K562 (cell line): Measurements from ENCODE around the gene IPCEF1. TPM values are rescaled to one million over a fixed set of nuclear protein-coding genes. Genes with fewer than 3 reads are reported as not detected.

Source experiments
- BCL6 ChIP-seq: fragments of 250-450 bp; sonication (Bioruptor Pico); IDR thresholded peaks from 2 replicates; pipeline ENCODE4 v1.4.0; 2020
- HDAC3 ChIP-seq: fragments of 450-650 bp; IDR thresholded peaks from 2 replicates; pipeline ENCODE4 v1.6.1; 2018; ENCODE audit warnings: borderline replicate concordance, mild to moderate bottlenecking, moderate library complexity; ENCODE audit not compliant: partially characterized antibody
- MED1 ChIP-seq: sonication (generic); formaldehyde crosslinking; IDR thresholded peaks from 2 replicates; pipeline ENCODE4 v1.8.1; 2023; ENCODE audit warnings: missing genetic modification reagents, borderline replicate concordance
- polyA plus RNA-seq, 8 experiments: library from polyadenylated mRNA; depleted of rRNA in 4 of 8; stranded (reverse) in 5 of 8; unstranded in 3 of 8; fragments of >200 nt; fragmentation: Nextera tagmentation in 2 of 8; fragmentation: Illumina TruSeq in 1 of 8; extraction: Ambion mirVana in 2 of 8; extraction: Trizol in 1 of 8; gene quantifications; 2 replicates each; pipeline versions ENCODE4 v1.2.1 to v1.2.3, GENCODE V29; 2011 to 2014; ENCODE audit warnings: inconsistent platforms in 1 of 8, missing spikeins in 1 of 8
- total RNA-seq, 7 experiments: library from RNA; depleted of rRNA in 6 of 7; stranded (reverse); fragments of >200 nt in 6 of 7; fragmentation: Illumina TruSeq in 2 of 7; extraction: Trizol in 2 of 7; gene quantifications; 2 replicates each; pipeline versions ENCODE4 v1.2.1 to v1.2.3, GENCODE V29; 2011 to 2021; ENCODE audit warnings: low replicate concordance in 1 of 7
- TF ChIP-seq, protein P1 (sequence below), 2 experiments: fragments of 450-650 bp; formaldehyde crosslinking in 1 of 2; IDR thresholded peaks; 2 replicates each; pipeline versions ENCODE4 v1.4.0 to v1.6.1; 2014 to 2020; ENCODE audit warnings: mild to moderate bottlenecking in 2 of 2, borderline replicate concordance in 1 of 2, low read depth in 1 of 2
- TF ChIP-seq, protein P2 (sequence below): sonication (generic); formaldehyde crosslinking; IDR thresholded peaks from 2 replicates; pipeline ENCODE4 v1.8.1; 2023; ENCODE audit warnings: mild to moderate bottlenecking, missing genetic modification reagents

Gene IPCEF1
- total and polyA plus RNA-seq, 9 of the 15 experiments (the other 6 are each of a cell fraction or from before 2014, with no cell fraction given): 0.14 to 0.18 TPM; not detected in 7

DNA sequence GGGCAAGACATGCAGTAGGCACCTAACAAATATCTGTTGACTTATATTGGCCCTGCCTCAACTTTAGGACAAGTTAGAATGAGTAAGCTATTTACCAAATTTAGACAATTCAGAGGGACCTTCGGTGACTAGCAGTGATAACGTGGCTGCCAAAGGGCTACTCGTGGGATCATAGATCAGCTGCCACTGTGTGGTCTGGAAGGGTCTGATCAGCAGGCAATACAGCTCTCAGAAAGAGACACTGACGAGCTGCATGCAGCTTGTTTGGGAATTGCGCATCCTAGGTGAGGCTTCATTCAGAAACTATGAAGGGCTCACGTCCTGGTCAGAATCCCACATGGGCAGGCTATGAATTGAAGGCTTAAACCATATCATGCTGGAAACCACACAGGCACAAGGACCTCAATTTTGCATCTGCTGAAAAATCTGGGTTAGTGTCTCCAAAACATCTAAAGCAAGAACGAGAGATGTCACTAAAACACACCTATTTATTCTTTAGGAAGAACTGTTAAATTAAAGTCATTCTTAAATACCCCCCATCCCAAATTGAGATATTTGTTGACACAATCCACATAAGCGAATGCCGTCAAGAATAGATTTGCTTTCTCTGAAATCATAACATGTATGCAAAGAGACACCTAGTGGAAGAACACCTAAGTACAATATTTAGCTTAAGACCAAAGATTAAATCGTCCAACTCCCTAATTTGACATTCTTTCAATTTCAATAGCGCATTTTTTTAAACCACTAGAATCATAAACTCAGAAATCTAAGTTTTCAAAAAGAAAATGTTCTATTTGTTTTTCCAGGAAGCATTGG lies 79.6 kb downstream of the IPCEF1 start (continued):
- TF ChIP-seq, protein P1, sequence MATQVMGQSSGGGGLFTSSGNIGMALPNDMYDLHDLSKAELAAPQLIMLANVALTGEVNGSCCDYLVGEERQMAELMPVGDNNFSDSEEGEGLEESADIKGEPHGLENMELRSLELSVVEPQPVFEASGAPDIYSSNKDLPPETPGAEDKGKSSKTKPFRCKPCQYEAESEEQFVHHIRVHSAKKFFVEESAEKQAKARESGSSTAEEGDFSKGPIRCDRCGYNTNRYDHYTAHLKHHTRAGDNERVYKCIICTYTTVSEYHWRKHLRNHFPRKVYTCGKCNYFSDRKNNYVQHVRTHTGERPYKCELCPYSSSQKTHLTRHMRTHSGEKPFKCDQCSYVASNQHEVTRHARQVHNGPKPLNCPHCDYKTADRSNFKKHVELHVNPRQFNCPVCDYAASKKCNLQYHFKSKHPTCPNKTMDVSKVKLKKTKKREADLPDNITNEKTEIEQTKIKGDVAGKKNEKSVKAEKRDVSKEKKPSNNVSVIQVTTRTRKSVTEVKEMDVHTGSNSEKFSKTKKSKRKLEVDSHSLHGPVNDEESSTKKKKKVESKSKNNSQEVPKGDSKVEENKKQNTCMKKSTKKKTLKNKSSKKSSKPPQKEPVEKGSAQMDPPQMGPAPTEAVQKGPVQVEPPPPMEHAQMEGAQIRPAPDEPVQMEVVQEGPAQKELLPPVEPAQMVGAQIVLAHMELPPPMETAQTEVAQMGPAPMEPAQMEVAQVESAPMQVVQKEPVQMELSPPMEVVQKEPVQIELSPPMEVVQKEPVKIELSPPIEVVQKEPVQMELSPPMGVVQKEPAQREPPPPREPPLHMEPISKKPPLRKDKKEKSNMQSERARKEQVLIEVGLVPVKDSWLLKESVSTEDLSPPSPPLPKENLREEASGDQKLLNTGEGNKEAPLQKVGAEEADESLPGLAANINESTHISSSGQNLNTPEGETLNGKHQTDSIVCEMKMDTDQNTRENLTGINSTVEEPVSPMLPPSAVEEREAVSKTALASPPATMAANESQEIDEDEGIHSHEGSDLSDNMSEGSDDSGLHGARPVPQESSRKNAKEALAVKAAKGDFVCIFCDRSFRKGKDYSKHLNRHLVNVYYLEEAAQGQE (IDR thresholded peaks at IDR 0.05; ENCODE audit: borderline replicate concordance): peak; percentile 47; the same call in 1 of the 2 replicates
- TF ChIP-seq, protein P1 (CRISPR knock-in tag; IDR thresholded peaks at IDR 0.05; ENCODE audit: low read depth): no peak
- TF ChIP-seq MED1 (no peak), HDAC3 (no peak), BCL6 (CRISPR knock-in tag) (no peak)
- TF ChIP-seq, protein P2, sequence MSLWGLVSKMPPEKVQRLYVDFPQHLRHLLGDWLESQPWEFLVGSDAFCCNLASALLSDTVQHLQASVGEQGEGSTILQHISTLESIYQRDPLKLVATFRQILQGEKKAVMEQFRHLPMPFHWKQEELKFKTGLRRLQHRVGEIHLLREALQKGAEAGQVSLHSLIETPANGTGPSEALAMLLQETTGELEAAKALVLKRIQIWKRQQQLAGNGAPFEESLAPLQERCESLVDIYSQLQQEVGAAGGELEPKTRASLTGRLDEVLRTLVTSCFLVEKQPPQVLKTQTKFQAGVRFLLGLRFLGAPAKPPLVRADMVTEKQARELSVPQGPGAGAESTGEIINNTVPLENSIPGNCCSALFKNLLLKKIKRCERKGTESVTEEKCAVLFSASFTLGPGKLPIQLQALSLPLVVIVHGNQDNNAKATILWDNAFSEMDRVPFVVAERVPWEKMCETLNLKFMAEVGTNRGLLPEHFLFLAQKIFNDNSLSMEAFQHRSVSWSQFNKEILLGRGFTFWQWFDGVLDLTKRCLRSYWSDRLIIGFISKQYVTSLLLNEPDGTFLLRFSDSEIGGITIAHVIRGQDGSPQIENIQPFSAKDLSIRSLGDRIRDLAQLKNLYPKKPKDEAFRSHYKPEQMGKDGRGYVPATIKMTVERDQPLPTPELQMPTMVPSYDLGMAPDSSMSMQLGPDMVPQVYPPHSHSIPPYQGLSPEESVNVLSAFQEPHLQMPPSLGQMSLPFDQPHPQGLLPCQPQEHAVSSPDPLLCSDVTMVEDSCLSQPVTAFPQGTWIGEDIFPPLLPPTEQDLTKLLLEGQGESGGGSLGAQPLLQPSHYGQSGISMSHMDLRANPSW (CRISPR knock-in tag): no peak
